ENCODE measurements around the gene INSR. TPM values are rescaled to one million over a fixed set of nuclear protein-coding genes. Genes with fewer than 3 reads are reported as not detected.
"Not testable (repeated sequence)": the region's sequence is repeated elsewhere in the genome, so short reads cannot be mapped to it uniquely, and the experiment has no call there.

Gene INSR
- total RNA-seq, 4 donors from 2014 or later: 134 to 252 (median 164) TPM

DNA sequence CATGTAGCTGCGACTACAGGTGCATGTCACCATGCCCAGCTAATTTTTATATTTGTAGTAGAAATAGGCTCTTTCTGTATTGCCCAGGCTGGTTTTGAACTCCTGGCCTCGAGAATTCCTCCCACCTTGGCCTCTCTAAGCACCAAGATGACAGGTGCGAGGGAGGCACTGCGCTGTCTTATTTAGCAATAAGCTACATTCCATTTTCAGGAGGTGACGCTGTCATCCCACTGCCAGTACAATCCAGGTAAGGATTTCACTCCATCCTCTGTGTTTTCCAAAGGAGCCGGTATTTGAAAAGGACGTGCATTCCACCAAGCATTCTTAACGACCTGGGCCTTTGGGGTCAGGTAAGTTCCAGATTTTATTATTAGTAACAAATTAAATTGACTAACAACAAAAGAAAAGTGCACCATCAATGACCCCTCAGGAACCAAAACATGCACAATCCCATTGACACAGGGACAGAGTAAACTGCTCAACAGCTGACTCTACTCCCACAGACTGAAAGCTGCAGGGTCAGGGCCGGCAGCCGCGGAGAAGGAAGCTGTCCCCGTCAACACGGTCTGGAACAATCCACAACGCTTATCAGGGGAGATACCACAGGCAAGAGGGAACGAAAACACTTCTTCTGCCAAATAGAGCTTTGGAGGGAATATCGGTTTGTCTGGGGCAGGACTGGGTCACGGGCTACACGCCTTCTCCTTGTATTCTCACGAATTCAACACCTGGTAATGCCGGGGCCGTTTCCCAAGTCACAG is 82.8 kb downstream of the INSR start:
- Histone ChIP-seq H3K4me3 (no peak overlapping the region), H3K27ac (peak overlapping the region in 1 of 4 donors; percentile 35), H3K27me3 (no peaks in the 10 kb centered on the region), H3K36me3 (no peaks in the 10 kb centered on the region), H3K9me3 (no peaks in the 10 kb centered on the region), H3K4me1 (peaks cover 5 to 20% (median 10%) of the 10 kb centered on the region in 4 donors)
- 70 to 82% methylated on average over 7 to 21 of the region's 21 CpGs for WGBS, 2 donors (ENCODE audit: low coverage in 1 of 2)
- intact Hi-C loops (cut with DNase I; ENCODE audit: low total_unique reads) (no loop called here), in situ Hi-C loops (cut with MboI; ENCODE audit: low pct_ligation_motif_present in 1 of 4, low pct_unique_long_range_greater_than_20kb in 1 of 4, low sequenced_read_pairs in 3 of 4) (no loop called here)
- TF ChIP-seq EP300 (IDR thresholded peaks at IDR 0.05; ENCODE audit: low read depth) (no peak), POLR2AphosphoS5 (IDR thresholded peaks at IDR 0.05) (no peak), POLR2A (IDR thresholded peaks at IDR 0.05) (no peak)
- TF ChIP-seq, protein P1, sequence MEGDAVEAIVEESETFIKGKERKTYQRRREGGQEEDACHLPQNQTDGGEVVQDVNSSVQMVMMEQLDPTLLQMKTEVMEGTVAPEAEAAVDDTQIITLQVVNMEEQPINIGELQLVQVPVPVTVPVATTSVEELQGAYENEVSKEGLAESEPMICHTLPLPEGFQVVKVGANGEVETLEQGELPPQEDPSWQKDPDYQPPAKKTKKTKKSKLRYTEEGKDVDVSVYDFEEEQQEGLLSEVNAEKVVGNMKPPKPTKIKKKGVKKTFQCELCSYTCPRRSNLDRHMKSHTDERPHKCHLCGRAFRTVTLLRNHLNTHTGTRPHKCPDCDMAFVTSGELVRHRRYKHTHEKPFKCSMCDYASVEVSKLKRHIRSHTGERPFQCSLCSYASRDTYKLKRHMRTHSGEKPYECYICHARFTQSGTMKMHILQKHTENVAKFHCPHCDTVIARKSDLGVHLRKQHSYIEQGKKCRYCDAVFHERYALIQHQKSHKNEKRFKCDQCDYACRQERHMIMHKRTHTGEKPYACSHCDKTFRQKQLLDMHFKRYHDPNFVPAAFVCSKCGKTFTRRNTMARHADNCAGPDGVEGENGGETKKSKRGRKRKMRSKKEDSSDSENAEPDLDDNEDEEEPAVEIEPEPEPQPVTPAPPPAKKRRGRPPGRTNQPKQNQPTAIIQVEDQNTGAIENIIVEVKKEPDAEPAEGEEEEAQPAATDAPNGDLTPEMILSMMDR (IDR thresholded peaks at IDR 0.05): no peak
- no peak for DNase-seq

DNA sequence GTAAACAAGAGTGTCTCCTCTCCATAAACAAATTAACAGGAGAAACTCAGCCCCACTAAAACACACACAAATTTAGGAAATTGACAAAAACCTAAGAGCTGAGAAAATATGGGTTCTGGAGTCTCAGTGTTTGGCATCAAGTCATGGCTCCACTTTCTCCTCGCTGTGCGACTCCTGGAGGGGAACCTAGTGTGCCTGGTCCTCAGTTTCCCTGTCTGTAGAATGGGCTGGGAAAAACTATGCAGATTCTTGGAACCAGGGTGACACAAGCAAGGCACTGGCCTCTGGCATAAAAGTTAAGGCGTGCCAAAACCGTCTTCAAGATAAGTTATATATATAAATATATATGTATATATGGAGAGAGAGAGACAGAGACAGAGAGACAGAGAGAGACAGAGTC is 83.9 kb downstream of the INSR start:
- in situ Hi-C loops (cut with MboI; ENCODE audit: low pct_ligation_motif_present in 1 of 4, low pct_unique_long_range_greater_than_20kb in 1 of 4, low sequenced_read_pairs in 3 of 4) (no loop called here), intact Hi-C loops (cut with DNase I; ENCODE audit: low total_unique reads) (no loop called here)
- no peak overlapping the region for H3K27ac ChIP-seq
- H3K27me3 ChIP-seq: no peaks in the 10 kb centered on the region
- H3K4me3 ChIP-seq: no peak overlapping the region
- H3K4me1 ChIP-seq: peaks cover 5 to 21% (median 10%) of the 10 kb centered on the region in 4 donors
- no peak for DNase-seq
- H3K9me3 ChIP-seq: no peaks in the 10 kb centered on the region
- no peaks in the 10 kb centered on the region for H3K36me3 ChIP-seq
- WGBS, 2 donors (ENCODE audit: low coverage in 1 of 2): 86% methylated on average over 4 of the region's 4 CpGs; no CpG with 5 or more reads in 1 of the 2 donors
- TF ChIP-seq EP300 (IDR thresholded peaks at IDR 0.05; ENCODE audit: low read depth) (no peak), POLR2AphosphoS5 (IDR thresholded peaks at IDR 0.05) (no peak), POLR2A (IDR thresholded peaks at IDR 0.05) (no peak)
- TF ChIP-seq, protein P1 (IDR thresholded peaks at IDR 0.05): no peak

DNA sequence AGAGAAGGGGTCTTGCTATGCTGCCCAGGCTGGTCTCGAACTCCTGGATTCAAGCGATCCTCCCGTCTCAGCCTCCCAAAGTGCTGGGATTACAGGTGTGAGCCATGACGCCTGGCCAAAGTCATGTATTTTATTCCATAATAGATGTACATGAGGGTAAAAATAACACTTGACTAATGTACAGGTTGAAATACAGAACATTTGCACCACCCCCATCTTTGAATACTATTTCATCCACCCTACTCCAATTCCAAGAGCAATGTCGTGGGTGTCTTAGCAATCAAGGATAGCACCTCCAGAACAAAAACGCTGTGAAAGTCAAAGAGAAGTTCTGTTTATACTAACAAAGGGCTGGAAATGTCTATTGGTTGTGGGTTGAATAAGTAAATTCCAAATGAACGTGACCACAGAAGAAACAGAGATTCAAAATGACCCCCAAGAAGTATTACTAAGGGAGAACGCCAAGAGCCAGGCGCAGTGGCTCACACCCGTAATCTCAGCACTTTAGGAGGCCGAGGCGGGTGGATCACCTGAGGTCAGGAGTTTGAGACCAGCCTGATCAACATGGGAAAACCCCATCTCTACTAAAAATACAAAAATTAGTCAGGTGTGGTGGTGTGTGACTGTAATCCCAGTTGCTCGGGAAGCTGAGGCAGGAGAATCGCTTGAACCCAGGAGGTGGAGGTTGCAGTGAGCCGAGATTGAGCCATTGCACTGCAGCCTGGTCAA is 84.5 kb downstream of the INSR start:
- H3K27me3 ChIP-seq; H3K36me3 ChIP-seq; H3K27ac ChIP-seq; H3K4me3 ChIP-seq; intact Hi-C loops (cut with DNase I; ENCODE audit: low total_unique reads); DNase-seq; H3K9me3 ChIP-seq: not testable (repeated sequence)
- in situ Hi-C loops (cut with MboI; ENCODE audit: low pct_ligation_motif_present in 1 of 4, low pct_unique_long_range_greater_than_20kb in 1 of 4, low sequenced_read_pairs in 3 of 4): loop anchor here in 1 of 4 donors (10.0 kb wide), 1 partner anchor 85 kb away; the partner anchor contains the start of gene INSR
- 80 to 88% methylated on average over 4 to 15 of the region's 15 CpGs for WGBS, 2 donors (ENCODE audit: low coverage in 1 of 2)
- H3K4me1 ChIP-seq: peaks cover 5 to 27% (median 15%) of the 10 kb centered on the region in 4 donors

DNA sequence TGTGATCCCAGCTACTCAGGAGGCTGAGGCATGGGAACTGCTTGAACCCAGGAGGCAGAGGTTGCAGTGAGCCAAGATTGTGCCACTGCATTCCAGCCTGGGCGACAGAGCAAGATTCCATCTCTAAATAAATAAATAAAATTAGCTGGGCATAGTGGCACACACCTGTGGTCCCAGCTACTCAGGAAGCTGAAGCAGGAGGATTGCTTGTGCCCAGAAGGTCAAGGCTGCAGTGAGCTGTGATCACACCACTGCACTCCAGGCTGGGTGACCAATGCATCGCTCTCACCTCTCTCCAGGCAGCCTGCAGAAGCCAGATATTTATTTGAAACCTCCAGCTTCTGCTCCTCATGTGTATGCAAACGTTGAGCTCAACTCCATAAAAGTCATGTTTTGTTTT is 85.2 kb downstream of the INSR start:
- in situ Hi-C loops (cut with MboI; ENCODE audit: low pct_ligation_motif_present in 1 of 4, low pct_unique_long_range_greater_than_20kb in 1 of 4, low sequenced_read_pairs in 3 of 4): loop anchor here in 1 of 4 donors (10.0 kb wide), 1 partner anchor 86 kb away; the partner anchor contains the start of gene INSR
- intact Hi-C loops (cut with DNase I; ENCODE audit: low total_unique reads); H3K27me3 ChIP-seq; H3K36me3 ChIP-seq; DNase-seq; H3K4me3 ChIP-seq; H3K9me3 ChIP-seq; H3K27ac ChIP-seq: not testable (repeated sequence)
- whole genome bisulfite sequencing, 2 donors (ENCODE audit: low coverage in 1 of 2): 80% methylated on average over 3 of the region's 3 CpGs; no CpG with 5 or more reads in 1 of the 2 donors
- H3K4me1 ChIP-seq: peaks cover 5 to 27% (median 15%) of the 10 kb centered on the region in 4 donors

DNA sequence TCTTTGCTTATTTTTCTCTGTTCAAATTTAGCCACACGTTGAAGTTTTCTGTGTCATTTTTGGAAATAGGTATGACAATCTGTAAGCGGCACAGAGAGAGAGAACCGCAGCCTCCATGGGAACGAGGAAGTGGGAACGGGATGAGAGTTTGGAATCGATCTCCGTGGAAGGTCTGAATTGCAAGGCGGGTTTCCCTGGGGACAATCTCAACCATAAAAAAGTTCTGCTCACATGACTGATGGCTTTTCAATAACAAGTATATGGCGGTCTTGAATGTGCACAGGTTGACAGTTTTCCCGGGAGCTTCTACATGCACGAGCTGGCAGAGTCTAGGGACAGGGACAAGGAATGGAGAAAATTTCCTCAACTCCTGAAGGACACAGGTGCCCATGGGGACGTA is 90.9 kb downstream of the INSR start:
- in situ Hi-C loops (cut with MboI; ENCODE audit: low pct_ligation_motif_present in 1 of 4, low pct_unique_long_range_greater_than_20kb in 1 of 4, low sequenced_read_pairs in 3 of 4) (loop anchor here in 1 of 4 donors (10.0 kb wide), 1 partner anchor 91 kb away; the partner anchor contains the start of gene INSR), intact Hi-C loops (cut with DNase I; ENCODE audit: low total_unique reads) (no loop called here)
- Histone ChIP-seq H3K27ac (peak overlapping the region; percentile 70 to 83 (median 76)), H3K9me3 (no peaks in the 10 kb centered on the region), H3K27me3 (no peaks in the 10 kb centered on the region), H3K36me3 (no peaks in the 10 kb centered on the region), H3K4me3 (peak overlapping the region in 1 of 4 donors; percentile 11), H3K4me1 (peaks cover 14 to 56% (median 36%) of the 10 kb centered on the region in 4 donors)
- no peak for DNase-seq
- WGBS, 2 donors (ENCODE audit: low coverage in 1 of 2): 51 to 55% methylated on average over 12 of the region's 12 CpGs
- TF ChIP-seq POLR2A (IDR thresholded peaks at IDR 0.05): no peak
- no peak for TF ChIP-seq EP300 (IDR thresholded peaks at IDR 0.05; ENCODE audit: low read depth)
- TF ChIP-seq, protein P1 (IDR thresholded peaks at IDR 0.05): no peak
- no peak for TF ChIP-seq POLR2AphosphoS5 (IDR thresholded peaks at IDR 0.05)

Data from transverse colon (tissue), 4 donors.